Fibroblast of the aortic adventitia (primary cell): Measurements from ENCODE around the gene SCML1. TPM values are rescaled to one million over a fixed set of nuclear protein-coding genes. Genes with fewer than 3 reads are reported as not detected.
"Not testable (repeated sequence)": the region's sequence is repeated elsewhere in the genome, so short reads cannot be mapped to it uniquely, and the experiment has no call there.

Experiments
- DNase-seq: peaks from one replicate; pipeline ENCODE4 v3.0.0-alpha.2; 2010; ENCODE audit warnings: low read depth
- H3K4me3 ChIP-seq: 2 replicates; pipeline ENCODE4 v1.5.1; 2011; ENCODE audit warnings: low read depth, mild to moderate bottlenecking, control low read depth, low read length, moderate library complexity
- CTCF ChIP-seq: IDR thresholded peaks from 2 replicates; pipeline ENCODE4 v1.5.1; 2011; ENCODE audit warnings: mild to moderate bottlenecking, low read length, control low read depth, inconsistent platforms; ENCODE audit not compliant: insufficient read depth
- total RNA-seq: library from RNA; depleted of rRNA; stranded (reverse); fragments of >200 nt; gene quantifications from 2 replicates; pipeline ENCODE4 v1.2.3, GENCODE V29; 2012; ENCODE audit warnings: low replicate concordance

SCML1 gene
- total RNA-seq, 1 donor, result 12.0 TPM

GRCh38 chrX:17769701-17770269 lies 32.5 kb downstream of the SCML1 start:
- H3K4me3 ChIP-seq, result no peak overlapping the region
- no peak for TF ChIP-seq CTCF
- DNase-seq, result no peak

GRCh38 chrX:17773221-17773876 lies 36.1 kb downstream of the SCML1 start:
- no peak overlapping the region for H3K4me3 ChIP-seq
- no peak for TF ChIP-seq CTCF
- no peak for DNase-seq

GRCh38 chrX:17774053-17774452 lies 36.8 kb downstream of the SCML1 start:
- no peak overlapping the region for H3K4me3 ChIP-seq
- no peak for TF ChIP-seq CTCF

GRCh38 chrX:17778997-17779396 lies 41.7 kb downstream of the SCML1 start:
- no peak overlapping the region for H3K4me3 ChIP-seq
- TF ChIP-seq CTCF, result no peak
- no peak for DNase-seq

More at GRCh38 chrX:17774053-17774452, 36.8 kb downstream of the SCML1 start:
- DNase-seq, result no peak

- H3K4me3 ChIP-seq, result no peak overlapping the region
- TF ChIP-seq CTCF, result no peak
- DNase-seq, result no peak
These were observed 42.1 kb downstream of the SCML1 start for GRCh38 chrX:17779434-17779833.

- not testable (repeated sequence) for H3K4me3 ChIP-seq, DNase-seq
These were observed 49.5 kb downstream of the SCML1 start for GRCh38 chrX:17786554-17787347.

- DNase-seq, result no peak
- TF ChIP-seq CTCF, result no peak
- no peak overlapping the region for H3K4me3 ChIP-seq
These were observed 50.3 kb downstream of the SCML1 start for GRCh38 chrX:17787557-17787956.
